Measurements from ENCODE around the gene ANK3. TPM values are rescaled to one million over a fixed set of nuclear protein-coding genes. Genes with fewer than 3 reads are reported as not detected.

Gene ANK3
- total RNA-seq, 1 experiment from 2014 or later = 4.1 TPM

GRCh38 chr10:60140651-60141632 lies 248.7 kb downstream of the ANK3 start:
- peak; percentile 53 for DNase-seq (ENCODE audit: low read depth)

- peak; percentile 69 for DNase-seq (ENCODE audit: low read depth)
Observed at GRCh38 chr10:60139798-60140566, 249.7 kb downstream of the ANK3 start.

- DNase-seq (ENCODE audit: low read depth) = no peak
Observed at GRCh38 chr10:60139290-60139689, 250.4 kb downstream of the ANK3 start.

DNA sequence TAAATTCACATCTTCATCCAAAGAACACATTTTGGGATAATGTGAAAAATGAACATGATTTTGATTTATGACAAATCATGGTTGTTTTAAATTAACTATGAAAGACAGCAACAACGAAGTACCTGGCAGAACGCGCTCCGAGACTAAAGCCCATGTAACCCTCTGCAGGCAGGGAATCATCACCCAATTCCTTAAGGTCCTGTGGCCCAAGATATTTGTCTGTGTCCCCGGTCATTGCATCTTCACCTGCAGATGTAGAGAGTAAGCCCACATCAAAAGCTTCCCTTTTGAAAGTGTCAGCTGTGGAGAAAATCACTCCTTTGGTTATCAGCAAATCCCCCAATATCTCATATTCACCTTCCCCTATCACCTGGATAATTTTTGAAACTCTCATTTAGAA lies 250.8 kb downstream of the ANK3 start:
- no peak for DNase-seq (ENCODE audit: low read depth)

DNA sequence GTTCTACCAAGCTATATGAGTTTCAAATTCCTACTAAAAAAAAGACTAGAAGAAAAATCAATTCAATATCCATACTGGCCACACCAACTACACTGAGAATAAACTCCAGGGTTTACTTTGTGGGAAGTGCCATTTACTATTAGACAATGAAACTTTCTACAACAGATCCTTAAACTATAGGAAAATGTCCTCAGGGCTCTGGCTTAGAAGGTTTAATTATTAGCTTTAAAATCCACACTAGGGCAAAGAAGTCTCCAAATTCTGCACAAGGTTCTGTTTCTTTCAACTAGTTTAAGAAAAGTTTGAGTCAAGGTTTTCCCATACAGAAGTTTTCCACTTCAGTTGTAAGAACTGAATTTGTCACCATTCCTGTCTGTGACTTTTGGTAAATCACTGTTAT lies 251.6 kb downstream of the ANK3 start:
- DNase-seq (ENCODE audit: low read depth) = no peak

DNA sequence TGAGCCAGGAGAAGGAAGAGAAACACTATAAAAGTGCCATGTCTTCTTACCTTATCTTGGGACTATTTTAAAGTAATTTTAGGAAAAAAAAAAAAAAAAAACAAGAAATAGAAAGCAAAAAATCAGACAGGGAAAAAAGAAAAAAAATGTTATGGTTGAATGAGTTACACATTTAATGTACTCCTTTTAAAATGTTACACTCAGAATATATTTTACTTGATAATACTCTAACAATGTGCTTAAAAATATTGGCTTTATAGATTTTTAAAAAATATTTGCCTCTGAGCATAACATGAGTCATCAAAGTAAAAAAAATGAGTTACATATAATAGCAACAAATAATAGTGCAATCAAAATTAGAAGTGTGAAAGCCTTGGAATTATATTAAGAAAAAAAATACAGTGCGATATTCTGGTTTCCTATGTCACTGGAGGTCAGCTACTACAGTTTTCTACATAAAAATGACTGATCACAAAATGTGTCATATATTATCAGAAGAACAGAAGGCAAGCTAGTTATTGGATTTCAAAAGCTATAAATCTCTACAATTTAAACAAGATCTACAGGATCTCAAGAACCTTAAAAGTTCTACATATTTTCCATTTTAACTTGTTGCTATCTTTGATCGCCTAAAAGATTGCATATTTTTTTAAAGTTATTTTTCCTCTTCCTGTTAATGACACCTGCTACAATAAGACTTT lies 252.2 kb downstream of the ANK3 start:
- DNase-seq (ENCODE audit: low read depth) = no peak

- no peak for DNase-seq (ENCODE audit: low read depth)
Observed at GRCh38 chr10:60135020-60135419, 254.7 kb downstream of the ANK3 start.

DNA sequence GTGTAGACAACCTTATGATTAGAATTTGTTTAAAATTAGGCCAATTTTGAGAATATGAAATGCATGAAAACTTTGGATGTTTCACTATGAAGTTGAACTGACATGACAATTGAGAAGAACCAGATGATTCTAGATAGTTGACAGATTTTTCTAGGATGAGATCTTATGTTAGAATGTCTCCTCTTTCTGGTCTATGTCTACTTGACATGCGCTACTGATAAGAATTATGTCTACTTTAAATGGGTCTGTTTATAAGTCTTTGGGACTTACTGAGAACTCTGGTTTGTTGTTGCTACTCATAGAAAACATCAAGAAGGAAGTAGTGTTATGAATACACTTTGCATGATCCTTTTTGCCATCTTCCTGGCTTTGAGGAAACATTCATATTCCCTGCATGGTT lies 255.1 kb downstream of the ANK3 start:
- DNase-seq (ENCODE audit: low read depth) = no peak

GRCh38 chr10:60130130-60130579 lies 259.5 kb downstream of the ANK3 start:
- DNase-seq (ENCODE audit: low read depth) = no peak

DNA sequence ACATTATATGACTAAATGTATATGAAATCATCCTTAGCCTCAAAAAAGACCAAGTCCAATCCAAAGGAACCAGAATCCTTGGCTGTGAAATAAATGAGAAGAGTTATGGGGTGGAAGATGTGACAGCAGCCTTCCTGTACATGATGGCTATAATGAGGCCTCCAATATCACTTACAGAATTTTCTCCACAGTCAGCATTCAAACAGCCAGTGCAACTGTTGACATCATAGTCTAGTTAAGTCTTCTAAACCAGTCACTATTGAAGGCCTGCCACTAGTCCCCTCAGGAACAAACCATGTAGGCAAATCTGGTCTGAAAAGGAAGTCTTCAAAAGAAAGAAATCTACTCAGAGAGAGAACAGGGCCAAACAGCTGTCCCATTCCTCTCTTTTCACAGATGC lies 263.8 kb downstream of the ANK3 start:
- DNase-seq (ENCODE audit: low read depth) = no peak

DNA sequence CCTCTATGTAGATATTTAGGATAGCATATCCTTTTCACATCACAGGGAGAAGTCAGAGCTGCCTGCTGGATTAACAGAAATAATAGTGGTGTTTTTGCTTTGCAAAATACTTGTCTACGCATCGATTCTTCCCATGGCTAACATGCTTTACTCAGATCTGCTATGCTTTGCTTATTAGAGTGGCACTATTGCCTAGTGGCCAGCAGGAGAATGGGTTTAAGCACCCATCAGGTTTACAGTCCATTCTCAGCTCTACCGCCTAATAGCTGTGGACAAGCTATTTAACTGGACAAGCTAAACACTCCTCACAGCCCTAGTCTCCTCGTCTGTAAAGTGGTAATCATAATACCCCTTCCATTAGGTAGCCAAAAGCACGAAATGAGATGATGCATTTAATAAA lies 265.1 kb downstream of the ANK3 start:
- DNase-seq (ENCODE audit: low read depth) = no peak

DNA sequence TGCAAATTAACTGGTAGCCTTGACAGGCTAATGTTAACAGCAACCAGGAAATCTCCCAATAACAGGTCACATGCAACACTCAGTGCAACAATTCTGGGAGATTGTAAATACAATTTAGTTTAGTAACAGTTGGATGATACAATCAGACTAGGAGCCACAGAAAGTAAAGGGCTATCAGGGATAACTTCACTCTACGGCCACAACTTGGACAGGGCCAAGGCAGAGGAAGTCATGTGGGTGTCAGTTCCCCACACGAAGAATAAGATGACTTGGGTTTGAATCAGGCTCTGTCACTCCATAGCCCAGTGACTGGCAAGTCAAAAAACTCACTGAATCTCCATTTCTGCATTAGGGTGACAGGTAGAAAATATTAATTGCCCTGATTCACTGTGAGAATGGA lies 266.0 kb downstream of the ANK3 start:
- DNase-seq (ENCODE audit: low read depth) = peak; percentile 43

GRCh38 chr10:60123172-60123571 lies 266.5 kb downstream of the ANK3 start:
- peak; percentile 81 for DNase-seq (ENCODE audit: low read depth)

DNA sequence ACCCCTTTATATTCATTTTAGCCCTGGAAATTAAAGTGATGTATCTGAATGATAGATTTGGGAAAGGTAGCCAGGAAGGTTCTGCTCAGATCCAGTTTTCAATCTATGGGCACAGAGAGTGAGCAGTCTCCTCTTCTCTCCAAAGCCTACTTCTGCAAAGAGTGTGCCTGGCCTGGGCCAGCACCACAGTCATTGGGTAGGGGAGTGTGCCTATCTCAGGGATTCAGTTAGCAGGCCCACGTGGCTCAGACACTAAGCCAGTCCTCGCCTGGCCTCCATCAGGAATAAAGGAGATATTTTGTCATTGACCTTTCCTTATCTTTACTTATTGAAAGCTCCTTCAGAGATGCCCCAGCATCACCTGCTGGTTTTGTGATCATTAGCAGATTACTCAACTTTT lies 267.5 kb downstream of the ANK3 start:
- DNase-seq (ENCODE audit: low read depth) = no peak

GRCh38 chr10:60114765-60115586 lies 274.7 kb downstream of the ANK3 start:
- peak; percentile 58 for DNase-seq (ENCODE audit: low read depth)

DNA sequence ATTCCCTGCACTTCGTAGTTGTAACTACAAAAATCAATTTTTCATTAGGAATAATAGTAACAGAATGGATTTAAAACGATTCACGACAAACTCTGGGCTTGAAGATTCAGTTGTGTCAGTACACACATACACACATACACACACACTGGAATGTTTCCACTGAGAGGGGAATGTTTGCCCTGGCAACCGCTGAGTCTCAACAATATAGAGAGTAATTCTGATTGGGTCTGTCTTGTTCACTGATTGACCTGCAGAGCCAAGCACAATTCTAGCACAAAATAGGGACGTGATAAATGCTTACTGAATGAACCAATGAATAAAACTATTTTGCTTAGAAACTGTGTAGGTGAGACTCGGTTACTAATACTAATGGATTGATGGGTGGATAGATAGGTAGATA lies 278.9 kb downstream of the ANK3 start:
- no peak for DNase-seq (ENCODE audit: low read depth)

DNA sequence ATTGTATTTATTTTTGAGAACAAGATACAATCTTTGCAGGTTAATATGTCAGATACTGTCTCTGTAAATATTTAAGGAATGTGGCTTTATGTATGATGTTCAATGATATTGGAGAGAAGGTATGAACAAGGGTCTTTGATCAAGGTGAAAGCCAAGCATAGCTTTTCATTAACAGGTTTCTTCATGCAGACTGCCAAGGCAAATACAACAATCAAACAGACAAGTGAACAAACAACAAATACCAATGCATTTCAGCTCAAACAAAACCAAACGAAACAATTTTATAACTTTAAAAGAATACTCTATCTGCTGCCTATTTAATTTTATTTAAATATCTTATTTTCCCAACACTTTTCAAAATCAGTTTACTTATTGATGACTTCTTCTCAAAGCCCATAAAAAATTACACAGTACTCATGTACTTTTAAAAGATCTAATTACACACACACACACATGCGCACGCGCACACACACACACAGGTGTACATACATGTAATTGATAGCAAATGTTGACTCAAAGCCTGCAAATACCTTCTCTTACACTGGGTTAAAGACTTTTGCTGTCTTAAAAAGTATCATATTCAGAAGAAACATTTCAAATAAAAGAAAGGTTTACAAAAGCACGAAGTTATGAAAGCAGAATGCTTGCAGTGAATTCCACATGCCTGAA lies 282.2 kb downstream of the ANK3 start:
- DNase-seq (ENCODE audit: low read depth) = no peak

- DNase-seq (ENCODE audit: low read depth) = no peak
Observed at GRCh38 chr10:60105295-60105695, 284.4 kb downstream of the ANK3 start.

DNA sequence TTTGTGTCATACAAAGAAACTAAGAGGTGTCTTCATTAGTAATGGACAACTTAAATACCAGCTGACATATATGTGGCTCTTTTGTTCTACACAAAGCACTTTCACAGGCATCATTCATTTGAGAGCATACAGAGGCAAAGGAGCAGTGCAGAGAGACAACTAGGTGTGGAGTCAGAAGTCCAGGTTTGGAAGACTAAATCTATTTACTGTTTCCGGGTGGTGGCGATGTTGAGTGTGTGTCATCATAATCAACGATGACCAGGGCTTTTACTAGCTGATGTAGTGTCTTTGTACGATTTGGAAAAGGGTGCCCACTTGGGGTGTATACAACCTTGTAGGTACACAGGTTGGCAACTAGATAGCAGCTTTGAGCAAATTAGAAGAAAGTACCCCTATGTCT lies 287.9 kb downstream of the ANK3 start:
- DNase-seq (ENCODE audit: low read depth) = no peak

GRCh38 chr10:60099998-60100747 lies 289.5 kb downstream of the ANK3 start:
- DNase-seq (ENCODE audit: low read depth) = peak; percentile 46
